HG03280 (cell line): ENCODE measurements around the gene CD83.
A peak's percentile ranks its signal among the peaks of the same experiment; 100 is the strongest.

Experiments used
- ATAC-seq: cut with Tn5 transposase; IDR thresholded peaks from one replicate; pipeline ENCODE4 v1.9.1; 2021; ENCODE audit warnings: mild to moderate bottlenecking, moderate library complexity; ENCODE audit not compliant: unreplicated experiment

CD83 gene

GRCh38 chr6:14091339-14091978 lies 26.1 kb upstream of the CD83 start:
- ATAC-seq, result no peak

DNA sequence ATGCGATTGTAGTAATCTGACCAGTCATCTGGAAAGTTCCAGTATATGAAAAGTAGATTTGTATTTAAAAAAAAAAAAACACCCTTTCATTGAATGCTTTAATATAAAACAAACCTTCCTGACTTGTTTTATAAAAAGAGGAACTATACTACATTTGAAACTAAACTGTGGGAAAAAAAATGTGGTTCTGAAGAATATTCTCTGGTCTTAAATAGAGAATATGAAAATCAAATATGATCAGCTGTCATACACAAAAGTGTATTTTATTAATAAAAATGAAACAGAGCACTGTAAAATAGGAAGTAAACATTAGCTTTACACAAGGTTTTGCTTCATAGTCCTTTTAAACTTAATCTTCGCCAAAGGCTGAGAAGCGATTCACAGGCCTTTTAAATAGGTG lies 25.3 kb upstream of the CD83 start:
- ATAC-seq, result no peak

- ATAC-seq, result no peak
Observed at GRCh38 chr6:14092838-14093789, 24.5 kb upstream of the CD83 start.

- no peak for ATAC-seq
Observed at GRCh38 chr6:14094721-14095120, 22.9 kb upstream of the CD83 start.

- peak; percentile 39 for ATAC-seq
Observed at GRCh38 chr6:14095437-14095836, 22.1 kb upstream of the CD83 start.

DNA sequence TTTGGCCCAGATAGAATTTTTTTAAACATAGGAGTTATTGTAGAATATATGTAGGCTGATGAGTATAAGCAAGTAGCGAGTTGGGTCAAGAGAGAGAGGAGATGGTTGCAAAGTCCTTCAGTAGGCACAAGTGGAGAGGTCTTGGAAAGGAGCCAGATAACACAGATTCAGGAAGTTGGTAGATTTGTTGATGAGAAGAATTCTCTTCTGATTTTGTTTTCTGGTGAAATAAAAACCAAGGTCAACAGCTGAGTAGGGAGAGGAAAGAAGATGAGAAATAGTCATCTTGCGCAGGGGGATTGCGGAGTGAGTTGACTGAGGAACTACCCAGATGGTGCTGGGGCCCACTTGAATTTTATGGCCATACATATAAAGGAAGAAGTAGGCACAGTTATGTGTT lies 17.4 kb upstream of the CD83 start:
- ATAC-seq, result no peak

DNA sequence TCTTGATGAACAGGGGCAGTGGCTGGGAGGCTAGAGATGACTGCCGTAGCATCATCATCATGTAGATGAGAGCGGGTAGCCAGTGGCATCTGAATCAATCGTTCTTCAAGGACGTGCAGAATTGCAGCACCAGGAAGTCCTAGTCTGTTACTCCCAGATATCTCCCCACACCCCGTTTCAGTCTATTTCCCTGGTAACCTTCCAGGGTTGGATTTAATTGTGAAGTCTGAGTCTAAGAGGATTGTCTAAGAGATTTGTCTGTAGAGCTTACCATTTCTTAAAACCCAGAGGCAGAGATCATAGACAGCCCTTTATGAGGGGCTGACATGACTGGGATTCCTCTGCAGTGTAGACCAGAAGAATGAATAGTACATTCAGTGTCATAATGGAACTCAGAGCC lies 16.6 kb upstream of the CD83 start:
- ATAC-seq, result no peak

DNA sequence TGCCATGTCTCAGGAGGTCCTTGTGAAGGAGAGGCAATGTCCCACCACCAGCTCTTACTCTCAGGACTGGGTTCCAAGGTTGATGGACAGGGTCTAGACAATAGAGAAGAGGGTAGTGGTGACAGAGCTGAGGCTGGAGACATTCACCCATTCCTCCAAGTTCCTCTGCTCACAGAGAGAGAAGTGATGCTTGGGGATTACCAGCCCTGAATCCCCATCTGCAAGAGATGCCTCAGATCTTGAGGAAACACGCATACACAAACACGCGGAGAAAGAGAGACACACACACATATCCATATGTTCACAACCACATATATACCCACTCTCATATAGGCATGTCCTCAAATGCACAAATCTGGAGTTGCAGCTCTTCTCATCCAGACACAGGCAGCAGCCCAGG lies 15.2 kb upstream of the CD83 start:
- ATAC-seq, result no peak

GRCh38 chr6:14105547-14105946 lies 12.0 kb upstream of the CD83 start:
- no peak for ATAC-seq

DNA sequence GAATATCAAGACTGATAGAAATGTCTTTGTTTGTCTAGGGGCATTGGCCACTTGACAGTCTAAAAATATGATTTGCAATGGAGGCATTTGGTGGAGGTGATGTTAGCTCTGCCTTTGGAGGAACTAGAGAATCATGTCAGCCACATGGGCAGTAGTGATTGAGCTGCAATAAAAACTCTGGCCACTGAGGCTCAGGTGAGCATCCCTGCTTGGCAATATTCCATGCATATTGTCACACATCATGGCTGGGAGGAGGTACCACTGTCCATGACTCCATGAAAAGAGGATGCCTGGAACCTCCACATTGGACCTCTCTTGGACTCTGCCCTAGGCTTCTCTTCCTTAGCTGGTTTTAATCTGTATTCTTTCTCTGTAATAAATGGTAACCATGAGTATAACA lies 10.6 kb upstream of the CD83 start:
- ATAC-seq, result no peak

DNA sequence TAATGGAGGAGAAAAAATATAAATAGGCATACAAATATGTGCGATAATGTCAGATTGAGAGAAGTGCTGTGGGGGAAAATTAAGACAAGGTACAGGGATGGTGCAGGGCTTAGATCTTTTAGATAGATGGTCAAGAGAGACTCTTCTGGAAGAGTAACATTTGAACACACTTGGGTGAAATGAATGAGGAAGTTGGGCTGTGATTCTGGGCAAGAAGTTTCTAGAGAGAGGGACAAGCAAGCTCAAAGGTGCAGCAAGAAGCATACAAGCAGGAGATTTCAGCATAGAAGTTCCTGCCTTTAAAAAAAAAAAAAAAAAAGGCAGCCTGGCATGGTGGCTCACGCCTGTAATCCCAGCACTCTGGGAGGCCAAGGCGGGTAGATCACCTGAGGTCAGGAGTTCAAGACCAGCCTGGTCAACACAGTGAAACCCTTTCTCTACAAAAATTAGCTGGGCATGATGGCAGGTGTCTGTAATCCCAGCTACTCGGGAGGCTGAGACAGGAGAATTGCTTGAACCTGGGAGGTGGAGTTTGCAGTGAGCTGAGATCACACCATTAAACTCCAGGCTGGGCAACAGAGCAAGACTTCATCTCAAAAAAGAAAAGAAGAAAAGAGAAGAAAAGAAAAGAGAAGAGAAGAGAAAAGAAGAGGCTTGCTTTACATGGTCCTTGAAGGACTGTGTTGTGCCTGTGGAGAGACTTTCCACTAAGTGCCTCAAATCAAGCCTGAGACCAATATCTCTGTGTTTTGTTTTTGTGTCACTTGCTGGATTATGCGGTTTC lies 9.7 kb upstream of the CD83 start:
- no peak for ATAC-seq

DNA sequence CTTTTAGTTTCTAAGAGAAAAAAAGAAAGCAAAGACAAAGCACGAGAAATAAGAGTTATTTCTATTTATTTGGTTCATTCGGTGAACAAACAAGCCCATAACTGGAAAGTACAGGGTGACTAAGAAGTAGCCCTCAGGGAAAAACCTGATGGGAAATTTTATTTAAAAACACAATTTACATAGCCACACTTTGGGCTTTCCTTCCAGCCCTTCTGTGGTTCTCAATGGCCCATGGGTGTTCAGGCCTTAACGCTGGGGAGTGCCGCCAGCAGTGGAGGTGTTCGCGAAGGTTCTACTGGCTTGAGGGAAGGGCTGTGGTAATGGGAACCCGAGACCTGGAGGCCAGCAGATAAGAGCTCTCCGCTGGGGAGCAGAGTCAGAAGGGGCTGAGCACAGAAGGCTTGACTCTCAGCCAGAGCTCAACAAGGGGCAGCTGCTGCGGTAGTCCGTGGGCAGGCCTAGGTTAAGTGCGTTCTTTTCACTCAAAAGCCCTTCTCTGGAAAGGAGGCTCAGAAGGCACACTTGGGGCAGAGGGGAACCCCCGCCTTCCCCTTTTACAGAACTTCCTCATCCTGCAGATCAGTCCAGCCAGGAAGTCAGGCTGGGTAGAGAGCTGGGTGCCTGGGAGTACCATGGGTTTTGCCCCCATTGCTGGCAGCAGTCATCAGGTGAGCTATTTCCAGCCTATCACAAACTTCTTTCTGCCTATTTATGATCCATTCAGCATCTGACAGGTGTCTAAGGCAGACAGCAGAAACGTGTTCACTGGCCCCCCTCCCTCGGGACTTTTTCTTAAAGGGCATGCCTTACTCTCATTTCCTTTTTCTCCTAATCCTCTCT lies 8.8 kb upstream of the CD83 start:
- ATAC-seq, result peak; percentile 60

DNA sequence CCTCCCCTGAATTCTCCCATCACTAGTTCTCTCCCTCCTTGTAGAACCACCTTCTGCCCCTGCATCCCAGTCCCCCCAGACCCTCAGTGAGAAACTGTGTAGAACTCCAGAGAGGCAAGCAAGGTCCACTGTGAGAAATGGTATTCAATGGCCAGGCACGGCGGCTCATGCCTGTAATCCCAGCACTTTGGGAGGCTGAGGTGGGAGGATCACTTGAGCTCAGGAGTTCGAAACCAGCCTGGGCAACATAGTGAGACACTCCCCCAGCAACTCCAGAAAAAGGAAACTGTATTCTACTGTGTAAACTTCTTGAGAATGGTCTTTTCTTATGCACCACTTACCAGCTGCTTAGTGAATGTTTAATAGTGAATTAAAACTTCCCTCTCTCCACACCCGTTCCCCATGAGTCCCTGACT lies 8.2 kb upstream of the CD83 start:
- peak; percentile 3 for ATAC-seq

DNA sequence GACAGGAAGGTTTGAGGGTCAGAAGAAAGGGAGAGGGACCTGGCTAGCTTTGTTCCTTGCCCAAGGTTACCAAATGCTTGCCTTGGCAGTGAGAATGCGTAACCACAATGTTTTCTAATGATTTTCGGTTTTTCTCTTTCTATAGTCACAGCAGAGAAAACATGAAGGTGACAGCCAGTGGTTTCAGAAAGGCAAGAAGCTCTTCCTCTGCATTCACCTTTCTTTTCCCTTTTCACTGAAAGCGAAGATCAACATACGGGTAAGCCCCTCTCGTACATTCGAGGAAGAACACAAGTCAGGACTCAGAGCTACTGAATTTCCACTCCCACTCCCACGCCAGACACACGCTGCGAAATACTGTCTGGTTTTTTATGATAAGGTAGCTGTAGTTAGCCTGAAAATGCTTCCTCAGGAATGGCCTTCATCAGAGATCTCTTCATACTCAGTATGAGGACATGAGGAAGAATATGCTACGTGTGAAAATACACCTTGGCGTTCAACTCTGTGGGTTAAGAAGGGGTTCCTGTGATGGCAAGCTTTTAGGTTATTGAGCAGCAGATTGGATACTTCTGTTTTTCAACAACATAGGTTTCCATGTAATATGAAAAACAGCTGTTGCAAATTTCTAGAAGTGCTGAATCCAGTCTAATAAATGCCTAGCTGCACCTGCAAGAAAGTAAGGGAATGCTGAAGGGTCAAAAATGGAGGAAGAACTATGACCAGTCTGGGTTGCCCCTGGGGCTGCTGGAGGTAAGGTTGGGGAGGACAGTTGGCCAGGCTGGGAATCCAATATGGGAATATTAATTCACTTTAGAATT lies 7.4 kb upstream of the CD83 start:
- ATAC-seq, result peak; percentile 49

GRCh38 chr6:14113976-14114375 lies 3.6 kb upstream of the CD83 start:
- ATAC-seq, result no peak

GRCh38 chr6:14118091-14118439 lies 493 bp downstream of the CD83 start:
- no peak for ATAC-seq

DNA sequence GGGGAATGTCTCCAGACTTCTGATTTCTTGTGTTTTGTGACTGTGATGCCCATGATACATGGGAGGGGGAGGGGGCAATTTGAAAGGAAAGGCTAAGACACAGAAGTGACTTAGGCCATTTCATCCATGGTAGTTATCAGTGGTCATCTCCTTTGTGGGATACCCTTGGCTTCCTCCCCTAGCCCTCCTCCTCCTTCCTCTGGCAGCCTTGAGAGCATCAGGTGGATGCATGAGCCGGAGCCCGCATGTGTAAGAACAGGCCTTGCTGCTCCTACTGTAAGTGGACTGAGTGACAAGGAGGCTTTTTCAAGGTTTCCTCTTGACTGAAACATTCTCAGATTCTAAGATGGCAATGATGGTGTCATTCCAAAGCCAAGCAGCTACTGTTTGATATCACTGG lies 874 bp downstream of the CD83 start:
- no peak for ATAC-seq

DNA sequence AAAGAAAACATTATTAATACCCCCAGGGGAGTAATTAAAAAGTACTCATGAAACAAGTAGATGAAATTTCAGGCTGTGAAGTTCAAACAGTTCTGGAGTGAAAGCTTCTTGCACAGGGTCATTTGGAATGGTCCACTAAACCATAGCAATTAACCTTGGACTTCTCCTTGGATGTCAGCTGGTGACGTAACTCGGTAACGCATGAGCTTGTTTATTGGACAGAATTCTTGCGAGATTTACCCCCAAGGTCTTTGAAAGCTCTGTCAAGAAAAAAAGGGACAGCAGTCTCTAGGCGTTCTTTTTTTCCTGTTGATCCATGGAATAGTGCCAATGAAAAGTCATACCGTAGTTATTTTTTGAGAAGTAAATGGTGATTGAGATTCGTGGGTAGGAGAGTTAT lies 2.2 kb downstream of the CD83 start:
- ATAC-seq, result no peak

DNA sequence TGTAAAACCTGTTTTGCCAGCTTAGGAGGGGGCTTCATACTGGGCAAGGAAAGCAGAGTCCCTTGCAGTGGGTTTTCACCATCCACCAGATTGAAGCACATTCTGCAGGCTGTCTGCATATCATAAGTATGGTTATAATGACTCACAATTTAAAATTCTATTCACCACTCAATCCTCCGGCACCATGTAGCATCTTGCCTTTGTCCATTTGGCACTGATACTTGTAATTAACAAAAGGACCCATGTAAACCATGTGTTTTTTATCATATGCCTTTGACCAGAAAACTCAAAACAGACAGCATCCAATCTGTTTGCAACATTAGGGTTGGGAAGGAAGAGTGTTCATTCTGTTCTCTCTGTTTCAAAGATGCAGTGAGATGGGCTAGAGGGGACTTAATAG lies 3.0 kb downstream of the CD83 start:
- no peak for ATAC-seq

DNA sequence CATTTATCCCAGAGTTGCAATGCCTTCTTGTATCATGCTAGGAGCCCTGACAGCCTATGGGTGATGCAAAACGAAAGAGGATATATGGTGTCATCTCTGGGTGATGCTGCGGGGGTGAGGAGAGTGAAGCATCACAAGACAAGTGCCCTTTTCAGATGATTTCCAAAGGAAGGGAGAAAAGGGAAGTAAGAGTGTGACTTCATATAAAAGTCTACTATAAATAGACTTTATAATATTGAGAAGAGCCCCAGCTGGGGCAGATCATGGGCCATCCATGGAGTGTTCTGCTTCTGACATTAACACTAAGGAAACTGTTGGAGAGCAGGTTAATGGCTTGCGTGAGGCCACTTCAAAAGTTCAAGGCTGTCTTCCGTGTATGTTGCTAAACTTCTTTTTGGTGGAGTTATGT lies 4.4 kb downstream of the CD83 start:
- ATAC-seq, result peak; percentile 46
